ENCODE results near the gene GCFC2. TPM values are rescaled to one million over a fixed set of nuclear protein-coding genes. Genes with fewer than 3 reads are reported as not detected.

Gene GCFC2
- total and polyA plus RNA-seq, 2 donors (not counting 3 experiments of a cell fraction or from before 2014, with no cell fraction given): 5.7 to 20.0 TPM

- Histone ChIP-seq H4K20me1 (replicated peaks; ENCODE audit: control insufficient read depth, extremely low read depth, insufficient read depth, low read length) (no peaks in the 10 kb centered on the region), H3K9me3 (replicated peaks; ENCODE audit: control insufficient read depth, insufficient read depth, low read length) (no peaks in the 10 kb centered on the region), H3K36me3 (ENCODE audit: control insufficient read depth in 2 of 2, extremely low read depth in 1 of 2, insufficient read depth in 2 of 2, low read length in 2 of 2) (no peaks in the 10 kb centered on the region), H3K4me2 (ENCODE audit: insufficient read depth, low read length) (no peak overlapping the region), H3K9ac (replicated peaks; ENCODE audit: extremely low read depth, insufficient read depth, low read length) (no peak overlapping the region), H3K9me1 (replicated peaks; ENCODE audit: control insufficient read depth, extremely low read depth, insufficient read depth, low read length) (no peaks in the 10 kb centered on the region), H2AFZ (ENCODE audit: low read depth, low read length) (no peak overlapping the region), H3K4me3 (replicated peaks in 1 of 3; ENCODE audit: insufficient read depth in 1 of 3, low read depth in 1 of 3, low read length in 3 of 3) (no peak overlapping the region), H3K79me2 (ENCODE audit: control insufficient read depth, insufficient read depth, low read length) (no peaks in the 10 kb centered on the region), H3K27ac (ENCODE audit: insufficient read depth, low read depth, low read length) (no peak overlapping the region), H3K27me3 (ENCODE audit: control insufficient read depth in 2 of 2, insufficient read depth in 2 of 2, low read length in 2 of 2) (peaks cover 7 to 14% of the 10 kb centered on the region in 2 experiments), H3K4me1 (ENCODE audit: control insufficient read depth, extremely low read depth, insufficient read depth, low read length) (peaks cover 6% of the 10 kb centered on the region)
- dilution Hi-C loops (cut with MboI; ENCODE audit: extremely low pct_ligation_motif_present, low sequenced_read_pairs) (loop anchor here (25.0 kb wide), 1 partner anchor 151 kb away; no protein-coding TSS in a partner anchor), intact Hi-C loops (cut with micrococcal nuclease) (no loop called here)
- no peak for DNase-seq (ENCODE audit: low read depth, low spot score)
- no peak for FAIRE-seq
- BruUV-seq (replicated peaks): no TSS peak
- ChIA-PET POLR2A (no interaction called here), CTCF (interaction anchor here (0.8 to 5.6 kb wide), 4 partner anchors 10 to 150 kb away, joined by 3 to 54 read pairs (median 18); no protein-coding TSS in a partner anchor)
- TF ChIP-seq GATA2 (IDR thresholded peaks at IDR 0.05; ENCODE audit: insufficient read depth, insufficient read length, low read depth, low read length): no peak
- no peak for TF ChIP-seq POLR2AphosphoS5 (IDR thresholded peaks at IDR 0.05; ENCODE audit: insufficient read depth, low read depth, low read length)
- no peak for TF ChIP-seq POLR2A (IDR thresholded peaks at IDR 0.05; ENCODE audit: low read depth, low read length)
- TF ChIP-seq JUN (IDR thresholded peaks at IDR 0.05; ENCODE audit: borderline replicate concordance, insufficient read depth, insufficient read length, low read depth): no peak
- TF ChIP-seq, protein P1, sequence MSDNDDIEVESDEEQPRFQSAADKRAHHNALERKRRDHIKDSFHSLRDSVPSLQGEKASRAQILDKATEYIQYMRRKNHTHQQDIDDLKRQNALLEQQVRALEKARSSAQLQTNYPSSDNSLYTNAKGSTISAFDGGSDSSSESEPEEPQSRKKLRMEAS (IDR thresholded peaks at IDR 0.05; ENCODE audit: insufficient read depth, insufficient read length): no peak
- no peak for TF ChIP-seq FOS (IDR thresholded peaks at IDR 0.05; ENCODE audit: borderline replicate concordance, insufficient read depth, low read length)
- no peak for TF ChIP-seq MYC (IDR thresholded peaks at IDR 0.05; ENCODE audit: low read depth, low read length)
- TF ChIP-seq CTCF (IDR thresholded peaks at IDR 0.05; ENCODE audit: extremely low read depth in 1 of 2, insufficient read depth in 1 of 2, low read depth in 1 of 2, low read length in 2 of 2): no peak
- no peak for TF ChIP-seq EZH2 (IDR thresholded peaks at IDR 0.05; ENCODE audit: borderline replicate concordance, low read depth, low read length, severe bottlenecking)
Observed at GRCh38 chr2:75612862-75613243, 97.9 kb downstream of the GCFC2 start.

Small RNA genes within 50 kb of the gene (small RNA-seq; reads per million reads assigned to genes)
- gene RF00012 (ENCODE audit: insufficient read depth, insufficient read length, low read depth, low replicate concordance): not detected

Other genes with a start within 250 kb of the GCFC2 start
- gene EVA1A, start 150.0 kb downstream of the GCFC2 start, total RNA-seq: 59.7 and 66.5 TPM in 2 replicates
- gene EVA1A, start 150.0 kb downstream of the GCFC2 start, polyA plus RNA-seq: 42.5 and 52.6 TPM in 2 replicates
- 50.4 and 52.3 TPM in 2 replicates for gene MRPL19, start 64.1 kb downstream of the GCFC2 start, total RNA-seq
- gene MRPL19, start 64.1 kb downstream of the GCFC2 start, polyA plus RNA-seq: 10.1 and 13.0 TPM in 2 replicates